Vagina (tissue), 2 donors: ENCODE results near the gene PM20D1. TPM values are rescaled to one million over a fixed set of nuclear protein-coding genes. Genes with fewer than 3 reads are reported as not detected.
"Not testable (repeated sequence)": the region's sequence is repeated elsewhere in the genome, so short reads cannot be mapped to it uniquely, and the experiment has no call there.

ENCODE experiments used
- DNase-seq, 2 donors: peaks; one replicate each; pipeline ENCODE4 v3.0.0-alpha.2; 2017; ENCODE audit errors: extremely low spot score in 2 of 2
- H3K27ac ChIP-seq: fragments of 200-600 bp; sonication (generic); one replicate; pipeline ENCODE4 v1.5.1; 2019
- H3K27me3 ChIP-seq: fragments of 200-600 bp; sonication (generic); one replicate; pipeline ENCODE4 v1.5.1; 2019
- H3K36me3 ChIP-seq, 2 donors: fragments of 200-600 bp; sonication (generic); one replicate each; pipeline ENCODE4 v1.5.1; 2017 to 2019
- H3K4me1 ChIP-seq: fragments of 200-600 bp; sonication (generic); one replicate; pipeline ENCODE4 v1.5.1; 2019
- H3K4me3 ChIP-seq, 2 donors: fragments of 200-600 bp; sonication (generic); 1 replicate in 1 of 2; 2 replicates in 1 of 2; pipeline ENCODE4 v1.5.1; 2016 to 2019
- H3K9me3 ChIP-seq: fragments of 200-600 bp; sonication (generic); one replicate; pipeline ENCODE4 v1.5.1; 2019
- POLR2A ChIP-seq, 2 donors: fragments of 450-650 bp; IDR thresholded peaks; one replicate each; pipeline ENCODE4 v1.6.1; 2017; ENCODE audit warnings: antibody characterized with exemption in 2 of 2, mild to moderate bottlenecking in 2 of 2, moderate library complexity in 2 of 2
- POLR2AphosphoS5 ChIP-seq, 2 donors: sonication (generic); formaldehyde crosslinking; IDR thresholded peaks; one replicate each; pipeline ENCODE4 v1.9.0; 2017; ENCODE audit warnings: antibody characterized with exemption in 2 of 2, mild to moderate bottlenecking in 2 of 2, low read depth in 1 of 2; ENCODE audit not compliant: insufficient read depth in 1 of 2
- intact Hi-C: fragments of 100-400 bp; cut with DNase I; formaldehyde crosslinking; loops from one replicate; pipeline ENCODE4 v1.15.1; 2023
- total RNA-seq: library from RNA; depleted of rRNA; stranded (reverse); fragments of >200 nt; gene quantifications from one replicate; pipeline ENCODE4 v1.2.3, GENCODE V29; 2016
- TF ChIP-seq, protein P1 (sequence below), 3 experiments: fragments of 450-650 bp in 2 of 3; fragments of 200-600 bp in 1 of 3; sonication (generic) in 1 of 3; IDR thresholded peaks; one replicate each; pipeline ENCODE4 v1.5.1; 2017 to 2019; ENCODE audit warnings: antibody characterized with exemption in 3 of 3, mild to moderate bottlenecking in 2 of 3, moderate library complexity in 2 of 3

Gene PM20D1
- total RNA-seq, 1 donor from 2014 or later, result not detected

DNA sequence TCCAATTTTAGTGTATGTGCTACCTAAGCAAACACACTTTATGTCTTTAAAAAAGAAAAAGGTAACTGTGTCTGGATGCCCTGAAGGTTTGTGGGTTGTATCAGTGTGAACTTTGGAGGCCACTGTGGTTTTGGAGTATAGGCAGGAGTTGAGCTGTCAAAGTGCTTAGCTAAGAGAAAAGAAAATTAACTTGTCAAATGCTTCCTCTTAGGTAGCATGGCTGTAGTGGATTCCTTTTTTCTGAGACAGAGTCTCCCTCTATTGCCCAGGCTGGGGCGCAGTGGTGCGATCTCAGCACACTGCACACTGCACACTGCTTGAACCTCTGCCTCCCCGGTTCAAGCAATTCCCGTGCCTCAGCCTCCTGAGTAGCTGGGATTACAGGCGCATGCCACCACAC lies 25.8 kb downstream of the PM20D1 start:
- TF ChIP-seq POLR2A (IDR thresholded peaks at IDR 0.05) (no peak), POLR2AphosphoS5 (IDR thresholded peaks at IDR 0.05; ENCODE audit: insufficient read depth in 1 of 2, low read depth in 1 of 2) (no peak)
- TF ChIP-seq, protein P1, sequence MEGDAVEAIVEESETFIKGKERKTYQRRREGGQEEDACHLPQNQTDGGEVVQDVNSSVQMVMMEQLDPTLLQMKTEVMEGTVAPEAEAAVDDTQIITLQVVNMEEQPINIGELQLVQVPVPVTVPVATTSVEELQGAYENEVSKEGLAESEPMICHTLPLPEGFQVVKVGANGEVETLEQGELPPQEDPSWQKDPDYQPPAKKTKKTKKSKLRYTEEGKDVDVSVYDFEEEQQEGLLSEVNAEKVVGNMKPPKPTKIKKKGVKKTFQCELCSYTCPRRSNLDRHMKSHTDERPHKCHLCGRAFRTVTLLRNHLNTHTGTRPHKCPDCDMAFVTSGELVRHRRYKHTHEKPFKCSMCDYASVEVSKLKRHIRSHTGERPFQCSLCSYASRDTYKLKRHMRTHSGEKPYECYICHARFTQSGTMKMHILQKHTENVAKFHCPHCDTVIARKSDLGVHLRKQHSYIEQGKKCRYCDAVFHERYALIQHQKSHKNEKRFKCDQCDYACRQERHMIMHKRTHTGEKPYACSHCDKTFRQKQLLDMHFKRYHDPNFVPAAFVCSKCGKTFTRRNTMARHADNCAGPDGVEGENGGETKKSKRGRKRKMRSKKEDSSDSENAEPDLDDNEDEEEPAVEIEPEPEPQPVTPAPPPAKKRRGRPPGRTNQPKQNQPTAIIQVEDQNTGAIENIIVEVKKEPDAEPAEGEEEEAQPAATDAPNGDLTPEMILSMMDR (IDR thresholded peaks at IDR 0.05), result no peak
- no peaks in the 10 kb centered on the region for H3K9me3 ChIP-seq
- H3K27ac ChIP-seq, result no peak overlapping the region
- H3K4me3 ChIP-seq, result no peak overlapping the region
- no peak for DNase-seq
- intact Hi-C loops, result no loop called here
- no peaks in the 10 kb centered on the region for H3K4me1 ChIP-seq
- H3K36me3 ChIP-seq, result no peaks in the 10 kb centered on the region
- no peaks in the 10 kb centered on the region for H3K27me3 ChIP-seq

DNA sequence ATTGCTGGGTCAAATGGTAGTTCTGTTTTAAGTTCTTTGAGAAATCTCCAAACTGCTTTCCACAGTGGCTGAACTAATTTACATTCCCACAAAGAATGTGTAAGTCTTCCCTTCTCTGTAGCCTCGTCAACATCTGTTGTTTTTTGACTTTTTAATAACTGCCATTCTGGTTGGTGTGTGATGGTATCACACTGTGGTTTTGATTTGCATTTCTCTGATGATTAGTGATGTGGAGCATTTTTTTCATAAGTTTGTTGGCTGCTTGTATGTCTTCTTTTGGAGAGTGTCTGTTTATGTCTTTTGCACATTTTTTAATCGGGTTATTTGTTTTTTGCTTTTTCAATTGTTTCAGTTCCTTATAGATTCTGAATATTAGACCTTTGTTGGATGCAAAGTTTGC lies 26.7 kb downstream of the PM20D1 start:
- H3K27me3 ChIP-seq, H3K27ac ChIP-seq, H3K4me3 ChIP-seq, intact Hi-C loops, H3K4me1 ChIP-seq, DNase-seq, H3K9me3 ChIP-seq, H3K36me3 ChIP-seq: not testable (repeated sequence)

DNA sequence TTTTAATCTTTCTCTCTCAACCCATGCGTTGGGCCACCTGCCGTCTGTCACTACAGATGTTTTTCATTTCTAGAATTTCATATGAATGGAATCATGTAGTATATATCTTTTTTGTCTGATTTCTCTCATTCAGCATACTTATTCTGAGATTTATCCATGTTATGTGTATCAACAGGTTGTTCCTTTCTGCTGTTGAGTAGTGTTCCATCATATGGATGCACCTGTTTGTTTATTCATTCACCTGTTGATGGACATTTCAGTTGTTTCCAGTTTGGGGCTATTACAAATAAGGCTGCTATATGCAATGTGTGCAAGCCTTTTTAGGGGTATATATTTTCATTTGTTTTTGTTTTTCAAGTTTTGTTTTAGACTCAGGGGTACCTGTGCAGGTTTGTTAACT lies 27.5 kb downstream of the PM20D1 start:
- intact Hi-C loops, result no loop called here
- TF ChIP-seq POLR2AphosphoS5 (IDR thresholded peaks at IDR 0.05; ENCODE audit: insufficient read depth in 1 of 2, low read depth in 1 of 2), result no peak
- TF ChIP-seq, protein P1 (IDR thresholded peaks at IDR 0.05), result no peak
- no peak for TF ChIP-seq POLR2A (IDR thresholded peaks at IDR 0.05)

DNA sequence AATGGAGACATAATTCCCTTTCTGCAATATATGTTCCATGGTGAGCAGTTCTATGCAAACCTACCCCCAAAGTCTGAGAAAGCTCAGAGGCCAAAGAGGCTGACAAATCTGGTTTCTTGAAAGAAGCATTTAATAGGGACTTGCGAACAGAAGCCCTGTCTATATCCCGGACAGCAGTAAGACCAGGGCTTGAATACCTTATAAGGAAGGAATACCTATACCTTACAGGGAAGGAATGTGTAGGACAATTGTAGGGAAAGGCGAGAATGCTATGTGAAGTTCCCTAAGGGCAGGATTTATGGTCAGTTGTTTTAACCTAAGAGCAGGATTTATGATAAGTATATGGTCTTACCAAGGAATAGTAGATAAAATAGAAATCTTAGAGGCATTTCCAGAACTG lies 31.9 kb downstream of the PM20D1 start:
- Histone ChIP-seq H3K36me3 (no peaks in the 10 kb centered on the region), H3K4me1 (peaks cover 12% of the 10 kb centered on the region), H3K27me3 (no peaks in the 10 kb centered on the region), H3K9me3 (no peaks in the 10 kb centered on the region), H3K4me3 (no peak overlapping the region), H3K27ac (no peak overlapping the region)
- intact Hi-C loops, result no loop called here
- TF ChIP-seq POLR2A (IDR thresholded peaks at IDR 0.05) (no peak), POLR2AphosphoS5 (IDR thresholded peaks at IDR 0.05; ENCODE audit: insufficient read depth in 1 of 2, low read depth in 1 of 2) (no peak)
- TF ChIP-seq, protein P1 (IDR thresholded peaks at IDR 0.05), result no peak
- no peak for DNase-seq

More for the DNA sequence above, 27.5 kb downstream of the PM20D1 start:
- H3K27me3 ChIP-seq, result no peaks in the 10 kb centered on the region
- no peaks in the 10 kb centered on the region for H3K9me3 ChIP-seq
- H3K4me1 ChIP-seq, result no peaks in the 10 kb centered on the region
- H3K4me3 ChIP-seq, result no peak overlapping the region
- H3K36me3 ChIP-seq, result no peaks in the 10 kb centered on the region
- no peak overlapping the region for H3K27ac ChIP-seq
- DNase-seq, result no peak

DNA sequence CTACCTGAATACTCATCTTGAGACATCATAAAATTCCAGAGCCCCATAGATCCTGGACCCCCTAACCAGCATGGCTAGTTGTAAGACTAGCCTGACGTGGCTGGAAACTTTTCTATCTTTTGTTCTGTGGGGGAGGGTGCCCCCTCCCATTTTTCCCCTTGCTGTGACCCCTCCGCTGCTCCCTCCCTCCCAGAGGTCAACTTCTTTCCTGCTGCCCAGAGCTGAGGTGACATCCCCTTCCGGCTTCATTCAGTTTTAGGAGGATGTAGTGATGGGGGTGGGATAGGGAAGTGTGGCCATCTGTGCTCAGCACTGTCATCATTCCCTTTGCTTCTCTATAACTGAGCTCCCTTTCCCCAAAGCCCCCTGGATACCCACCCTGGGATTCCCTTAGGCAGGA lies 32.6 kb downstream of the PM20D1 start:
- no peaks in the 10 kb centered on the region for H3K9me3 ChIP-seq
- TF ChIP-seq, protein P1 (IDR thresholded peaks at IDR 0.05), result no peak
- no peak for TF ChIP-seq POLR2A (IDR thresholded peaks at IDR 0.05)
- no peak for TF ChIP-seq POLR2AphosphoS5 (IDR thresholded peaks at IDR 0.05; ENCODE audit: insufficient read depth in 1 of 2, low read depth in 1 of 2)
- no peak for DNase-seq
- H3K36me3 ChIP-seq, result no peaks in the 10 kb centered on the region
- H3K4me3 ChIP-seq, result no peak overlapping the region
- peaks cover 14% of the 10 kb centered on the region for H3K4me1 ChIP-seq
- H3K27me3 ChIP-seq, result no peaks in the 10 kb centered on the region
- intact Hi-C loops, result no loop called here
- no peak overlapping the region for H3K27ac ChIP-seq

DNA sequence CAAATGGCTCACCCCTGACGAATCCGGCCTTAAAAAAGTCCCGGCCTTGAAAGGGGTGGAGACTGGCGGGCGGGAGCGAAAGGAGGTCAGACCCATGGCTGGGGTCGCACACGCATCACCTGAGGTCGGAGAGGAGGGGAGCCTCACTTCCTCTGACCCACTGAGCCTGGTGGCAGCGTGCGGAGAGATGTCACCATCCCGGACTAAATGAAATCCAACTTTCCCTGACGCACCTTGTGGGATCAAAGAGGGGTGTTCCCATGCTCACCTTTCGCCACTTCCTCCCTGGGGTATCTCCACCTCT lies 36.2 kb downstream of the PM20D1 start:
- TF ChIP-seq POLR2AphosphoS5 (IDR thresholded peaks at IDR 0.05; ENCODE audit: insufficient read depth in 1 of 2, low read depth in 1 of 2) (no peak), POLR2A (IDR thresholded peaks at IDR 0.05) (no peak)
- TF ChIP-seq, protein P1 (IDR thresholded peaks at IDR 0.05), result no peak
- Histone ChIP-seq H3K27ac (peak overlapping the region; percentile 92), H3K4me1 (peaks cover 49% of the 10 kb centered on the region), H3K4me3 (peak overlapping the region; percentile 89 to 97), H3K9me3 (no peaks in the 10 kb centered on the region), H3K27me3 (no peaks in the 10 kb centered on the region), H3K36me3 (no peaks in the 10 kb centered on the region)
- peak in 1 of 2 donors; percentile 91 for DNase-seq
- intact Hi-C loops, result no loop called here
